ENCODE results near the gene LRRC8D.

- no peak for TF ChIP-seq CTCF (IDR thresholded peaks at IDR 0.05)
- TF ChIP-seq POLR2A (IDR thresholded peaks at IDR 0.05): no peak
These were observed 96.5 kb downstream of the LRRC8D start for GRCh38 chr1:89917353-89917752.
